Peyer's patch (tissue), 4 donors: ENCODE results near the gene TMEM229B.

Experiments
- CTCF ChIP-seq, 6 experiments: fragments of 450-650 bp in 4 of 6; fragments of 200-600 bp in 2 of 6; sonication (generic) in 1 of 6; IDR thresholded peaks; one replicate each; pipeline ENCODE4 v1.5.1; 2017 to 2019; ENCODE audit warnings: antibody characterized with exemption in 6 of 6, mild to moderate bottlenecking in 3 of 6, moderate library complexity in 1 of 6
- POLR2A ChIP-seq, 2 donors: fragments of 450-650 bp; IDR thresholded peaks; one replicate each; pipeline ENCODE4 v1.5.1; 2017; ENCODE audit warnings: antibody characterized with exemption in 2 of 2, mild to moderate bottlenecking in 2 of 2, moderate library complexity in 2 of 2

- TF ChIP-seq POLR2A (IDR thresholded peaks at IDR 0.05) (no peak), CTCF (IDR thresholded peaks at IDR 0.05) (no peak)
Observed at GRCh38 chr14:67464377-67464776, 24.1 kb downstream of the TMEM229B start.
